Fibroblast of upper back skin (primary cell): Measurements from ENCODE around the gene CHM.
A peak's percentile ranks its signal among the peaks of the same experiment; 100 is the strongest.
"Not testable (repeated sequence)": the region's sequence is repeated elsewhere in the genome, so short reads cannot be mapped to it uniquely, and the experiment has no call there.

ENCODE experiments used
- DNase-seq: peaks from one replicate; pipeline ENCODE4 v3.0.0-alpha.2; 2013

The CHM gene

GRCh38 chrX:86047174-86047935, at the start of gene CHM:
TSS of gene CHM (minus strand) at chrX:86047558. CDS start at chrX:86047532, 26 bp downstream.
- DNase-seq, result peak; percentile 79

- DNase-seq, result no peak
These were observed 31.3 kb upstream of the CHM start for GRCh38 chrX:86078650-86079049.

GRCh38 chrX:86066998-86067397, 19.6 kb upstream of the CHM start:
- no peak for DNase-seq

- DNase-seq, result no peak
These were observed 14.0 kb upstream of the CHM start for GRCh38 chrX:86061407-86061806.

GRCh38 chrX:86051741-86052140, 4.4 kb upstream of the CHM start:
- no peak for DNase-seq

- no peak for DNase-seq
These were observed 550 bp upstream of the CHM start for GRCh38 chrX:86047936-86048280.

- no peak for DNase-seq
These were observed 3.1 kb downstream of the CHM start for GRCh38 chrX:86044216-86044615.

- no peak for DNase-seq
These were observed 7.5 kb downstream of the CHM start for GRCh38 chrX:86039625-86040568.

- DNase-seq, result no peak
These were observed 14.0 kb downstream of the CHM start for GRCh38 chrX:86033385-86033784.

- peak; percentile 29 for DNase-seq
These were observed 18.7 kb downstream of the CHM start for GRCh38 chrX:86028681-86029080.

- no peak for DNase-seq
These were observed 23.5 kb downstream of the CHM start for GRCh38 chrX:86023811-86024210.

GRCh38 chrX:86021652-86022289, 25.6 kb downstream of the CHM start:
- no peak for DNase-seq

GRCh38 chrX:86016139-86016538, 31.2 kb downstream of the CHM start:
- DNase-seq, result no peak

GRCh38 chrX:86014959-86015358, 32.4 kb downstream of the CHM start:
- not testable (repeated sequence) for DNase-seq

- DNase-seq, result no peak
These were observed 32.9 kb downstream of the CHM start for GRCh38 chrX:86014421-86014820.

GRCh38 chrX:86013792-86014191, 33.6 kb downstream of the CHM start:
- DNase-seq, result no peak

- DNase-seq, result no peak
These were observed 35.2 kb downstream of the CHM start for GRCh38 chrX:86012188-86012587.

- DNase-seq, result not testable (repeated sequence)
These were observed 37.6 kb downstream of the CHM start for GRCh38 chrX:86009803-86010202.

- not testable (repeated sequence) for DNase-seq
These were observed 39.5 kb downstream of the CHM start for GRCh38 chrX:86007891-86008290.

- peak; percentile 16 for DNase-seq
These were observed 45.1 kb downstream of the CHM start for GRCh38 chrX:86002076-86002896.

- no peak for DNase-seq
These were observed 48.4 kb downstream of the CHM start for GRCh38 chrX:85998954-85999353.

- DNase-seq, result no peak
These were observed 50.8 kb downstream of the CHM start for GRCh38 chrX:85996555-85996954.

GRCh38 chrX:85995641-85996040, 51.7 kb downstream of the CHM start:
- DNase-seq, result no peak
